A673 (cell line): Measurements from ENCODE around the gene ACOT13.

Experiments
- EZH2 ChIP-seq: fragments of 200-600 bp; sonication (generic); IDR thresholded peaks from 2 replicates; pipeline ENCODE4 v1.6.1; 2017; ENCODE audit warnings: borderline replicate concordance, low read depth, mild to moderate bottlenecking, mixed read lengths, antibody characterized with exemption, low read length; ENCODE audit not compliant: poor library complexity, severe bottlenecking
- TF ChIP-seq, protein P1 (sequence below): fragments of 300-800, 200-600 bp; sonication (generic); conservative IDR thresholded peaks from 2 replicates; pipeline ENCODE4 v1.5.1; 2017; ENCODE audit warnings: low read depth, mild to moderate bottlenecking, antibody characterized with exemption, low read length, moderate library complexity, mixed read lengths

DNA sequence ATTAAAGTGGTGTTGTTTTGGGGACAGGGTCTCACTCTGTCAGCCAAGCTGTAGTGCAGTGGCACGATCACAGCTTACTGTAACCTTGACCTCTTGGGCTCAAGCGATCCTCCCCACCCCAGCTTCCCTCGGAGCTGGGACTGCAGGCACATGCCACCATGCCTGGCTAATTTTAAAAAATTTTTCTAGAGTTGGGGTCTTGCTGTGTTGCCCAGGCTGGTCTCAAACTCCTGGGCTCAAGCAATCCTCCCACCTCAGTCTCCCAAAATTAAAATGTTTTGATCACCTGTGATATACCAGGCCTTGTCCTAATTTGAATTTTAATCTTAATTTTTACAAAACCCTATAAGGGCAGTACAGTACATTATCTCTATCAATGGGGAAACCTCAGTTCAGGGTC, 25.5 kb downstream of the ACOT13 start:
- TF ChIP-seq, protein P1, sequence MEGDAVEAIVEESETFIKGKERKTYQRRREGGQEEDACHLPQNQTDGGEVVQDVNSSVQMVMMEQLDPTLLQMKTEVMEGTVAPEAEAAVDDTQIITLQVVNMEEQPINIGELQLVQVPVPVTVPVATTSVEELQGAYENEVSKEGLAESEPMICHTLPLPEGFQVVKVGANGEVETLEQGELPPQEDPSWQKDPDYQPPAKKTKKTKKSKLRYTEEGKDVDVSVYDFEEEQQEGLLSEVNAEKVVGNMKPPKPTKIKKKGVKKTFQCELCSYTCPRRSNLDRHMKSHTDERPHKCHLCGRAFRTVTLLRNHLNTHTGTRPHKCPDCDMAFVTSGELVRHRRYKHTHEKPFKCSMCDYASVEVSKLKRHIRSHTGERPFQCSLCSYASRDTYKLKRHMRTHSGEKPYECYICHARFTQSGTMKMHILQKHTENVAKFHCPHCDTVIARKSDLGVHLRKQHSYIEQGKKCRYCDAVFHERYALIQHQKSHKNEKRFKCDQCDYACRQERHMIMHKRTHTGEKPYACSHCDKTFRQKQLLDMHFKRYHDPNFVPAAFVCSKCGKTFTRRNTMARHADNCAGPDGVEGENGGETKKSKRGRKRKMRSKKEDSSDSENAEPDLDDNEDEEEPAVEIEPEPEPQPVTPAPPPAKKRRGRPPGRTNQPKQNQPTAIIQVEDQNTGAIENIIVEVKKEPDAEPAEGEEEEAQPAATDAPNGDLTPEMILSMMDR = no peak
- no peak for TF ChIP-seq EZH2
